ENCODE measurements around the gene PALS1. TPM values are rescaled to one million over a fixed set of nuclear protein-coding genes. Genes with fewer than 3 reads are reported as not detected.

Gene PALS1
- total and polyA plus RNA-seq, 2 donors (not counting 1 experiment from before 2014, with no cell fraction given) = 2.6 to 17.0 TPM

GRCh38 chr14:67192366-67192765, 48.9 kb upstream of the PALS1 start:
- no peaks in the 10 kb centered on the region for H3K79me2 ChIP-seq (ENCODE audit: control insufficient read depth, insufficient read depth, low read length)
- H3K27ac Mint-ChIP-seq = no peak overlapping the region
- DNase-seq (no peak), ATAC-seq (ENCODE audit: low read depth) (no peak)
- no peaks in the 10 kb centered on the region for H4K20me1 ChIP-seq (ENCODE audit: control insufficient read depth, insufficient read depth, low read length, poor library complexity, severe bottlenecking)
- CTCF ChIA-PET = interaction anchor here (1.1 kb wide), 1 partner anchor 9 kb away, joined by 3 read pairs; no protein-coding TSS in a partner anchor
- no peak overlapping the region for H3K4me3 ChIP-seq (ENCODE audit: control extremely low read depth in 1 of 5, extremely low read depth in 1 of 5, insufficient read depth in 1 of 5, low read depth in 2 of 5, low read length in 4 of 5)
- no peaks in the 10 kb centered on the region for H3K36me3 ChIP-seq (replicated peaks in 1 of 2; ENCODE audit: control extremely low read depth in 1 of 2, control insufficient read depth in 1 of 2, extremely low read depth in 1 of 2, insufficient read depth in 2 of 2, low read length in 1 of 2)
- peaks cover 5 to 10% of the 10 kb centered on the region in 2 donors for H3K4me1 ChIP-seq (ENCODE audit: control insufficient read depth in 2 of 2, insufficient read depth in 2 of 2, low read length in 2 of 2)
- POLR2A ChIA-PET = no interaction called here
- WGBS (ENCODE audit: insufficient coverage) = 100% methylated on average over 1 of the region's 2 CpGs
- no peak overlapping the region for H3K27ac ChIP-seq (ENCODE audit: low read length in 2 of 2)
- H3K4me2 ChIP-seq (replicated peaks; ENCODE audit: low read depth, low read length, poor library complexity, severe bottlenecking) = no peak overlapping the region
- no peaks in the 10 kb centered on the region for H3K9me3 Mint-ChIP-seq (ENCODE audit: insufficient read depth)
- peaks cover 6% of the 10 kb centered on the region for H3K27me3 Mint-ChIP-seq
- H3K9ac ChIP-seq (ENCODE audit: low read length) = no peak overlapping the region
- H2AFZ ChIP-seq (ENCODE audit: insufficient read depth, low read depth, low read length, poor library complexity, severe bottlenecking) = no peak overlapping the region
- peaks cover 6% of the 10 kb centered on the region for H3K4me1 Mint-ChIP-seq
- H3K4me3 Mint-ChIP-seq = no peak overlapping the region
- intact Hi-C loops (cut with micrococcal nuclease) = no loop called here
- no peak for TF ChIP-seq CTCF (IDR thresholded peaks at IDR 0.05)
- no peak for TF ChIP-seq EZH2 (IDR thresholded peaks at IDR 0.05; ENCODE audit: borderline replicate concordance, insufficient read depth, low read depth, low read length, poor library complexity, severe bottlenecking)
- no peaks in the 10 kb centered on the region for H3K27me3 ChIP-seq (replicated peaks in 1 of 4; ENCODE audit: control extremely low read depth in 1 of 4, control insufficient read depth in 3 of 4, insufficient read depth in 4 of 4, low read length in 3 of 4)
- no peaks in the 10 kb centered on the region for H3K9me3 ChIP-seq (ENCODE audit: control extremely low read depth in 1 of 3, control insufficient read depth in 2 of 3, insufficient read depth in 1 of 3, low read length in 2 of 3)

- ChIA-PET CTCF (no interaction called here), POLR2A (no interaction called here)
- Histone ChIP-seq H4K20me1 (ENCODE audit: control insufficient read depth, insufficient read depth, low read length, poor library complexity, severe bottlenecking) (no peaks in the 10 kb centered on the region), H3K4me3 (ENCODE audit: control extremely low read depth in 1 of 5, extremely low read depth in 1 of 5, insufficient read depth in 1 of 5, low read depth in 2 of 5, low read length in 4 of 5) (no peak overlapping the region), H3K4me1 (ENCODE audit: control insufficient read depth in 2 of 2, insufficient read depth in 2 of 2, low read length in 2 of 2) (no peaks in the 10 kb centered on the region), H3K36me3 (replicated peaks in 1 of 2; ENCODE audit: control extremely low read depth in 1 of 2, control insufficient read depth in 1 of 2, extremely low read depth in 1 of 2, insufficient read depth in 2 of 2, low read length in 1 of 2) (no peaks in the 10 kb centered on the region), H3K4me2 (replicated peaks; ENCODE audit: low read depth, low read length, poor library complexity, severe bottlenecking) (no peak overlapping the region), H3K27me3 (replicated peaks in 1 of 4; ENCODE audit: control extremely low read depth in 1 of 4, control insufficient read depth in 3 of 4, insufficient read depth in 4 of 4, low read length in 3 of 4) (no peaks in the 10 kb centered on the region), H3K9ac (ENCODE audit: low read length) (no peak overlapping the region), H3K79me2 (ENCODE audit: control insufficient read depth, insufficient read depth, low read length) (no peaks in the 10 kb centered on the region), H3K9me3 (ENCODE audit: control extremely low read depth in 1 of 3, control insufficient read depth in 2 of 3, insufficient read depth in 1 of 3, low read length in 2 of 3) (no peaks in the 10 kb centered on the region), H2AFZ (ENCODE audit: insufficient read depth, low read depth, low read length, poor library complexity, severe bottlenecking) (no peak overlapping the region), H3K27ac (ENCODE audit: low read length in 2 of 2) (no peak overlapping the region)
- Mint-ChIP-seq H3K27ac (no peak overlapping the region), H3K4me3 (no peak overlapping the region), H3K27me3 (peaks cover 6% of the 10 kb centered on the region), H3K4me1 (no peaks in the 10 kb centered on the region), H3K9me3 (ENCODE audit: insufficient read depth) (no peaks in the 10 kb centered on the region)
- intact Hi-C loops (cut with micrococcal nuclease) = no loop called here
- ATAC-seq (ENCODE audit: low read depth) (no peak), DNase-seq (no peak)
- WGBS (ENCODE audit: insufficient coverage) = 88% methylated on average over 2 of the region's 2 CpGs
- TF ChIP-seq EZH2 (IDR thresholded peaks at IDR 0.05; ENCODE audit: borderline replicate concordance, insufficient read depth, low read depth, low read length, poor library complexity, severe bottlenecking) (no peak), CTCF (IDR thresholded peaks at IDR 0.05) (no peak)
These were observed 46.0 kb upstream of the PALS1 start for GRCh38 chr14:67195279-67195678.
